SU-DHL-6 (cell line): ENCODE data around the gene DR1.
A peak's percentile ranks its signal among the peaks of the same experiment; 100 is the strongest.

Source experiments
- H2AFZ ChIP-seq: fragments of 200-600 bp; sonication (generic); 2 replicates; pipeline ENCODE4 v1.6.1; 2014; ENCODE audit warnings: low read depth, mild to moderate bottlenecking, moderate library complexity, mixed read lengths, antibody characterized with exemption, low read length; ENCODE audit not compliant: severe bottlenecking
- H3F3A ChIP-seq: fragments of 200-600 bp; shearing (Covaris generic); 2 replicates; pipeline ENCODE4 v1.6.0; 2016; ENCODE audit warnings: antibody characterized with exemption, mild to moderate bottlenecking; ENCODE audit not compliant: insufficient read depth
- H3K27ac ChIP-seq: fragments of 200-600 bp; sonication (generic); 2 replicates; pipeline ENCODE4 v1.5.1; 2016; ENCODE audit warnings: low read depth, mild to moderate bottlenecking, low read length, moderate library complexity, mixed read lengths
- H3K27me3 ChIP-seq: fragments of 200-600 bp; sonication (generic), shearing (Covaris generic); 2 replicates; pipeline ENCODE4 v1.6.0; 2014; ENCODE audit warnings: mild to moderate bottlenecking, low read length
- H3K36me3 ChIP-seq: fragments of 200-600 bp; sonication (generic); 2 replicates; pipeline ENCODE4 v1.6.1; 2014; ENCODE audit warnings: mild to moderate bottlenecking, low read length, mixed read lengths
- H3K4me2 ChIP-seq: fragments of 300-600, 200-600 bp; shearing (Covaris generic), sonication (generic); 2 replicates; pipeline ENCODE4 v1.6.0; 2014; ENCODE audit warnings: low read length, low read depth, mild to moderate bottlenecking; ENCODE audit not compliant: poor library complexity, severe bottlenecking
- H3K4me3 ChIP-seq: fragments of 200-600 bp; sonication (generic); 2 replicates; pipeline ENCODE4 v1.5.1; 2014; ENCODE audit warnings: antibody characterized with exemption, low read length, mild to moderate bottlenecking, mixed read lengths; ENCODE audit not compliant: insufficient read depth, poor library complexity, severe bottlenecking
- H3K79me2 ChIP-seq: fragments of 200-600 bp; sonication (generic); 2 replicates; pipeline ENCODE4 v1.6.1; 2014; ENCODE audit warnings: mild to moderate bottlenecking, low read length, moderate library complexity; ENCODE audit not compliant: insufficient read depth
- H3K9ac ChIP-seq: fragments of 200-600 bp; sonication (generic); 2 replicates; pipeline ENCODE4 v1.7.0; 2014; ENCODE audit warnings: mild to moderate bottlenecking, low read length
- H3K9me2 ChIP-seq: fragments of 200-600 bp; sonication (generic); replicated peaks from 2 replicates; pipeline ENCODE4 v1.6.1; 2014; ENCODE audit warnings: low read length; ENCODE audit not compliant: insufficient read depth
- H3K9me3 ChIP-seq: fragments of 200-600 bp; sonication (generic); 2 replicates; pipeline ENCODE4 v1.6.1; 2014; ENCODE audit warnings: low read length, mixed read lengths; ENCODE audit not compliant: insufficient read depth
- H4K20me1 ChIP-seq: fragments of 200-600 bp; sonication (generic); 2 replicates; pipeline ENCODE4 v1.6.1; 2014; ENCODE audit warnings: low read depth, mild to moderate bottlenecking, antibody characterized with exemption, low read length, moderate library complexity, mixed read lengths
- EZH2phosphoT487 ChIP-seq: fragments of 200-600 bp; sonication (generic), shearing (Covaris generic); conservative IDR thresholded peaks from 2 replicates; pipeline ENCODE4 v1.6.1; 2018; ENCODE audit warnings: mild to moderate bottlenecking, antibody characterized with exemption, low read length, moderate library complexity, mixed read lengths
- TF ChIP-seq, protein P1 (sequence below): fragments of 200-600 bp; sonication (generic); IDR thresholded peaks from one replicate; pipeline ENCODE4 v1.5.1; 2017; ENCODE audit warnings: antibody characterized with exemption, mild to moderate bottlenecking, low read length, moderate library complexity; ENCODE audit not compliant: insufficient read depth, poor library complexity, severe bottlenecking

Gene DR1

DNA sequence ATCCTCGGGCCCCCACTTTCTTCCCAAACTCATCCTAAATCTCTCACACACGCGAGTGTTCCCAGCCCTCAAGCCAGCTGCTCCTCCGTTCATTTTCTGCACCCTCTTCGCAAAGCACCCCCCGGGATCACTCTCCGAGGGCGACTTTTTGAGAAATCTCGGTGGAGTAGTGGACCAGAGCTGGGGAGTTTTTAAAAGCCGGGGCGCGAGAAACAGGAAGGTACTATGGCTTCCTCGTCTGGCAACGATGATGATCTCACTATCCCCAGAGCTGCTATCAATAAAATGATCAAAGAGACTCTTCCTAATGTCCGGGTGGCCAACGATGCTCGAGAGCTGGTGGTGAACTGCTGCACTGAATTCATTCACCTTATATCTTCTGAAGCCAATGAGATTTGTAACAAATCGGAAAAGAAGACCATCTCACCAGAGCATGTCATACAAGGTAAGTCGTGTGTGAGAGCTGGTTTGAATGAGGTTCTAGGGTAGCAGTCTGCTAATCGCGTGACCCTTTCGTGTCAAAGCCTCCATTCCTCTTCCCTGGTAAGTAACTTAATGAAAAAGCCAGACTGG, 800 bp downstream of the DR1 start:
- peak overlapping the region; percentile 79 for H3K27ac ChIP-seq
- H3K4me2 ChIP-seq = peak overlapping the region; percentile 93
- peaks cover 41% of the 10 kb centered on the region for H4K20me1 ChIP-seq
- peak overlapping the region; percentile 89 for H3K4me3 ChIP-seq
- H3K27me3 ChIP-seq = no peaks in the 10 kb centered on the region
- no peaks in the 10 kb centered on the region for H3K9me3 ChIP-seq
- peak overlapping the region; percentile 88 for H3K9ac ChIP-seq
- H3F3A ChIP-seq = 0 out of 2 replicates have a peak, but pooled peaks cover 9% of the 10 kb centered on the region
- H2AFZ ChIP-seq = no peak overlapping the region
- H3K36me3 ChIP-seq = peaks cover 28% of the 10 kb centered on the region
- H3K79me2 ChIP-seq = peaks cover 81% of the 10 kb centered on the region
- no peak for TF ChIP-seq EZH2phosphoT487
- TF ChIP-seq, protein P1, sequence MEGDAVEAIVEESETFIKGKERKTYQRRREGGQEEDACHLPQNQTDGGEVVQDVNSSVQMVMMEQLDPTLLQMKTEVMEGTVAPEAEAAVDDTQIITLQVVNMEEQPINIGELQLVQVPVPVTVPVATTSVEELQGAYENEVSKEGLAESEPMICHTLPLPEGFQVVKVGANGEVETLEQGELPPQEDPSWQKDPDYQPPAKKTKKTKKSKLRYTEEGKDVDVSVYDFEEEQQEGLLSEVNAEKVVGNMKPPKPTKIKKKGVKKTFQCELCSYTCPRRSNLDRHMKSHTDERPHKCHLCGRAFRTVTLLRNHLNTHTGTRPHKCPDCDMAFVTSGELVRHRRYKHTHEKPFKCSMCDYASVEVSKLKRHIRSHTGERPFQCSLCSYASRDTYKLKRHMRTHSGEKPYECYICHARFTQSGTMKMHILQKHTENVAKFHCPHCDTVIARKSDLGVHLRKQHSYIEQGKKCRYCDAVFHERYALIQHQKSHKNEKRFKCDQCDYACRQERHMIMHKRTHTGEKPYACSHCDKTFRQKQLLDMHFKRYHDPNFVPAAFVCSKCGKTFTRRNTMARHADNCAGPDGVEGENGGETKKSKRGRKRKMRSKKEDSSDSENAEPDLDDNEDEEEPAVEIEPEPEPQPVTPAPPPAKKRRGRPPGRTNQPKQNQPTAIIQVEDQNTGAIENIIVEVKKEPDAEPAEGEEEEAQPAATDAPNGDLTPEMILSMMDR = no peak
- no peaks in the 10 kb centered on the region for H3K9me2 ChIP-seq

DNA sequence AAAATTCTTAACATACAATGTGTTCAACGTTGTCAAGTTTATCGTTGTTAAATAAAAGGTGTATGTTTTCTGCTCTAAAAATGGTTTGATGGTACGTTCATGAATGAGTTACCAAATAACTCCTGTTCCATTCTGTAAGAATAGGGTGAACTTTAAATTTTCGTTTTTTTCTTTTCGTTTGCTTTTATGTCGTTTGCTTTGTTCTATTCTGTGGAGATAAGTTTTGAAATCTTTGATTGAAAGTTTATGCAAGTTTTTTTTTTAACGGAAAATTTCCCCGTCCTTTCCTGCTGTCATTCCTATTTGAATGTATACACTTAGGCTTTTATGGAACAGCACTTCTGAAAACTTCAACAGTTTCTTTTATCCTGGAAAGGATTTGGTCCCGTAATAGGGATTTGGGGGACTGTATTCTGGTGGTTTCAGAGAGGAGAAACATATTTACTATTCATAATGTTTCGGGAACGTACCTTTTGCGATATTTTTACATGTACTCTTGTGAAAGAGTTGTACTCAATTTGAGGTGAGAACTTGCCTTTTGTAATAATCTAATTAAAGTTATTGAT, 1.7 kb downstream of the DR1 start:
- Histone ChIP-seq H3K9me2 (no peaks in the 10 kb centered on the region), H3K4me2 (peak overlapping the region; percentile 93), H3K27ac (peak overlapping the region; percentile 79; the same call in 1 of the 2 replicates), H3K9me3 (no peaks in the 10 kb centered on the region), H2AFZ (no peak overlapping the region), H3F3A (0 out of 2 replicates have a peak, but pooled peaks cover 9% of the 10 kb centered on the region), H3K79me2 (peaks cover 90% of the 10 kb centered on the region), H3K36me3 (peaks cover 28% of the 10 kb centered on the region), H3K9ac (peak overlapping the region; percentile 88), H4K20me1 (peaks cover 43% of the 10 kb centered on the region), H3K27me3 (no peaks in the 10 kb centered on the region), H3K4me3 (peak overlapping the region; percentile 89)
- no peak for TF ChIP-seq EZH2phosphoT487
- TF ChIP-seq, protein P1 = no peak

DNA sequence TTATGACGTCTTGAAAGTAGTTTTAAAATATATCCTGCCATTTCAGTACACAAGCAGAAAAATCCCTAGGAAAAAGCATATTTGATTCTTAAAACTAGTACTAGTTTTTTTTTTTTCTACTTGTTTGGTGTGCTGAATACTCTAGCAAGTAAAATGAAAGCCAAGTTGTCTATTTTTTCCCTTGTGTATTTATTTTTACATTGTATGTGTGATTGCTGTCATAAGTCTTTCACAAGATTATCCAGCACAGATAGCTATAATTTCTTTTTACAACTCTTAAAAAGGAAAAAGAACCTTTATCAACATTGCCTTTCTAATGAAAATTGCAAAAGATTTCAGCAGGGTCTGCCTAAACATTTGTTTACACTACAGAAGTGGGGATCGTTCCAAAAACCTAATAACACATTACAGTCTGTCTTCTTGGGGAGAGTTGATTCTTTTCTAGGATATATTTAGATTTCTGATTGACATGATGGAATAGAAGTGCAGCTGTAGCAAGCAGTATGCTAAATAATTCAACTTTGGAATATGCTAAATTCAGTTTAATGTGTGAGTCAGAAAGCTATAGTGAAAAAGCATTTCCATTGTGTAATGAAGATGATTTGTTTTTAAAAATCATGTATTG, 2.5 kb downstream of the DR1 start:
- Histone ChIP-seq H3K4me3 (peak overlapping the region; percentile 89), H3K4me2 (peak overlapping the region; percentile 93), H3K9me3 (no peaks in the 10 kb centered on the region), H4K20me1 (peaks cover 47% of the 10 kb centered on the region), H3K27ac (no peak overlapping the region), H3K27me3 (no peaks in the 10 kb centered on the region), H3K79me2 (peaks cover 97% of the 10 kb centered on the region), H2AFZ (no peak overlapping the region), H3K9ac (peak overlapping the region; percentile 88), H3F3A (peaks cover 10% of the 10 kb centered on the region; the same call in 1 of the 2 replicates), H3K36me3 (peaks cover 34% of the 10 kb centered on the region), H3K9me2 (no peaks in the 10 kb centered on the region)
- TF ChIP-seq, protein P1 = no peak
- no peak for TF ChIP-seq EZH2phosphoT487
